Colonic mucosa (tissue), 4 donors: ENCODE results near the gene PNMA6F. TPM values are rescaled to one million over a fixed set of nuclear protein-coding genes. Genes with fewer than 3 reads are reported as not detected.

ENCODE experiments used
- DNase-seq: peaks from one replicate; pipeline ENCODE4 v3.0.0-alpha.2; 2020
- H3K27ac ChIP-seq: fragments of 200-600 bp; one replicate; pipeline ENCODE4 v1.8.0; 2021
- H3K27me3 ChIP-seq: fragments of 200-600 bp; one replicate; pipeline ENCODE4 v1.8.0; 2021
- H3K36me3 ChIP-seq: fragments of 200-600 bp; one replicate; pipeline ENCODE4 v1.8.0; 2021
- H3K4me1 ChIP-seq: fragments of 200-600 bp; one replicate; pipeline ENCODE4 v1.8.0; 2021; ENCODE audit warnings: mild to moderate bottlenecking
- H3K4me3 ChIP-seq: fragments of 200-600 bp; one replicate; pipeline ENCODE4 v1.8.0; 2021
- H3K9ac ChIP-seq, 2 donors: one replicate each; pipeline ENCODE4 v1.7.0; 2013; ENCODE audit warnings: control low read depth in 2 of 2, low read depth in 2 of 2, low read length in 2 of 2
- H3K9me3 ChIP-seq: fragments of 200-600 bp; one replicate; pipeline ENCODE4 v1.8.0; 2021
- intact Hi-C: fragments of 100-400 bp; cut with DNase I; formaldehyde crosslinking; loops from one replicate; pipeline ENCODE4 v1.14.1; 2022
- total RNA-seq, 2 donors: library from RNA; stranded (reverse); fragmentation: NEBNext Ultra II Directional in 1 of 2; extraction: Animal tissue kit (Norgen Biotek cat#: 25700) in 1 of 2; gene quantifications; one replicate each; pipeline ENCODE4 v1.2.1, GENCODE V29; 2021
- TF ChIP-seq, protein P1 (sequence below): fragments of 200-600 bp; IDR thresholded peaks from one replicate; pipeline ENCODE4 v1.8.0; 2022; ENCODE audit warnings: antibody characterized with exemption, mild to moderate bottlenecking
- donor health status: healthy.
- donor health status: DM: no; HTN: no; CAD: no.
- donor health status: DM: no; HTN: no; CAD: no.

PNMA6F gene
- total RNA-seq, 2 donors from 2014 or later, result not detected

DNA sequence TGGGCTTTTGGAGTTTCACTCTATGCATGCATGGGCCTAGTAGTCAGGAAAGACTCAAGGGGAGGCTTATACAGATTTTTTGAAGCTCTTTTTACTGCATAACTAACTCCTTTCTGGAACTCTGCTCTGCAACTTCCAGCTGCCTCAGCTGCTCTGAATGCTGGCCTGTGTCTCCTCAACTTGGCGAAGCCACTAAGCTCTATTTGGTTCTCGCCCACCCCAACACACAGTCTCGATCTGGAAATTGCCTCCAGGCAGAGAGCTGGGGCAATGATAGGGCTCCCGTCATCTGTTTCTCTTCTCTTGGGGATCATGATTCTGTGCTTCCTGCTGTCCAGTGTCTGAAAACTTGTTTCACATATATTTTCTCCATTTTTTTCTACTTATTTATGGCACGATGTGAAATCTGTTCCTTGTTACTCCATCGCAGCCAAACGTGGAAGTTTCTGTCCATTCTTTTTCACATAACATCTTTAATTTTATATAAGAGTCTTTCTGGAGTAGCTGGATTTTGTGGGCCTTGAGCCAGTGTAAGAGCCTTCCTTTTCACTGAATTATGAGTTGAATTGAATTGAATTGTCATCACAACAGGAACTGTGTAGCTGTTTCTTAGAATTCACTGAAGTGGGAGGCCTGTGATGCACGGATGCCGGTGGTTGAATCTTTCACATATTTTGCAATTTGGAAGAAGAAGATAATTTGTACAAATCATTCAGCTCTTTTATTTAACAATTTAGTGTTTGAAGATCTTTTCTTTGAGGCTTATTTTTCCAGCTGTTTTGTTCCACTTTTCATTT, 21.4 kb upstream of the PNMA6F start:
- TF ChIP-seq, protein P1, sequence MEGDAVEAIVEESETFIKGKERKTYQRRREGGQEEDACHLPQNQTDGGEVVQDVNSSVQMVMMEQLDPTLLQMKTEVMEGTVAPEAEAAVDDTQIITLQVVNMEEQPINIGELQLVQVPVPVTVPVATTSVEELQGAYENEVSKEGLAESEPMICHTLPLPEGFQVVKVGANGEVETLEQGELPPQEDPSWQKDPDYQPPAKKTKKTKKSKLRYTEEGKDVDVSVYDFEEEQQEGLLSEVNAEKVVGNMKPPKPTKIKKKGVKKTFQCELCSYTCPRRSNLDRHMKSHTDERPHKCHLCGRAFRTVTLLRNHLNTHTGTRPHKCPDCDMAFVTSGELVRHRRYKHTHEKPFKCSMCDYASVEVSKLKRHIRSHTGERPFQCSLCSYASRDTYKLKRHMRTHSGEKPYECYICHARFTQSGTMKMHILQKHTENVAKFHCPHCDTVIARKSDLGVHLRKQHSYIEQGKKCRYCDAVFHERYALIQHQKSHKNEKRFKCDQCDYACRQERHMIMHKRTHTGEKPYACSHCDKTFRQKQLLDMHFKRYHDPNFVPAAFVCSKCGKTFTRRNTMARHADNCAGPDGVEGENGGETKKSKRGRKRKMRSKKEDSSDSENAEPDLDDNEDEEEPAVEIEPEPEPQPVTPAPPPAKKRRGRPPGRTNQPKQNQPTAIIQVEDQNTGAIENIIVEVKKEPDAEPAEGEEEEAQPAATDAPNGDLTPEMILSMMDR, result no peak
- Histone ChIP-seq H3K9me3 (no peaks in the 10 kb centered on the region), H3K4me1 (no peaks in the 10 kb centered on the region), H3K27me3 (no peaks in the 10 kb centered on the region), H3K9ac (no peak overlapping the region), H3K36me3 (no peaks in the 10 kb centered on the region), H3K27ac (no peak overlapping the region), H3K4me3 (no peak overlapping the region)
- no peak for DNase-seq
- intact Hi-C loops, result no loop called here

DNA sequence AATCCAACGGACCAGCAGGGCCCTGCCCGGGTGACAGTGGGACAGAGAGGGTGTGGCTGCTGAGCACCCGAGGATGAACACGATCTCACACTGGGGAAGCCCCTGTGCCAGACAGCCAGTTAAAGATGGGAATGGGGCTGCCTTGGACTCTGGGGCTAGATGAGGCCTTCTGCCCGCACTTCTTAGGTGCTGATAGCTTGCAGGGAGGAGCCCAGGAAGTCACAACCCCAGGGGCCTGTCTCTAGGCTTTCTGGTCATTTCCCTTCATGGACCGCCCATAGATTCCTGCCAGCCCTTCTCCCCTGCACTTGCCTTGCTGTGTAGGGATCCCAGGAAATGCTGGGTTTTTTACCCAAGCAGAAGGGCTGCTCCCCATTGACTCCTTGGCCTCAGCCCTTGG, 18.5 kb upstream of the PNMA6F start:
- Histone ChIP-seq H3K4me3 (no peak overlapping the region), H3K27ac (no peak overlapping the region), H3K36me3 (no peaks in the 10 kb centered on the region), H3K27me3 (no peaks in the 10 kb centered on the region), H3K9ac (no peak overlapping the region), H3K9me3 (no peaks in the 10 kb centered on the region), H3K4me1 (no peaks in the 10 kb centered on the region)
- DNase-seq, result no peak
- TF ChIP-seq, protein P1, result no peak
- intact Hi-C loops, result no loop called here

DNA sequence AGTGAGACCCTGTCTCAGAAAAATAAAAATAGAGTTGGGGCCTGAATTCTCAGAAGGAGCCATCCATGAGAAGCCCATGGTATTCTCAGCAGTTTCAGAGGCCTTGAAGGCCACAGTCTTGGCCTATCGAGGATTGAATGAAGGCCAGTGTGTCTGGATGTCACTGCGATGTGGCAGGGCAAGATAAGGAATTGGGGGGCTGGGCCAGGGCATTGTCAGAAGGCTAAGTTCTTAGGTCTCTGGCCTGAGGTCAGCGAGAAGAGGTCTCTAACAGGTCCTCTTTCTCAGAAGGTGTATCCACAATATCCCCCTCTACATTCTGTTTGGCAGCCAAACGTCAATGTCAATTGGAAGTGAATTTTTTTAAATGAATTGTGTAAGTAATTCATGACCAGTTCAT, 18.1 kb upstream of the PNMA6F start:
- Histone ChIP-seq H3K27me3 (no peaks in the 10 kb centered on the region), H3K9me3 (no peaks in the 10 kb centered on the region), H3K36me3 (no peaks in the 10 kb centered on the region), H3K9ac (no peak overlapping the region), H3K4me1 (no peaks in the 10 kb centered on the region), H3K4me3 (no peak overlapping the region), H3K27ac (no peak overlapping the region)
- TF ChIP-seq, protein P1, result no peak
- no peak for DNase-seq
- intact Hi-C loops, result no loop called here

DNA sequence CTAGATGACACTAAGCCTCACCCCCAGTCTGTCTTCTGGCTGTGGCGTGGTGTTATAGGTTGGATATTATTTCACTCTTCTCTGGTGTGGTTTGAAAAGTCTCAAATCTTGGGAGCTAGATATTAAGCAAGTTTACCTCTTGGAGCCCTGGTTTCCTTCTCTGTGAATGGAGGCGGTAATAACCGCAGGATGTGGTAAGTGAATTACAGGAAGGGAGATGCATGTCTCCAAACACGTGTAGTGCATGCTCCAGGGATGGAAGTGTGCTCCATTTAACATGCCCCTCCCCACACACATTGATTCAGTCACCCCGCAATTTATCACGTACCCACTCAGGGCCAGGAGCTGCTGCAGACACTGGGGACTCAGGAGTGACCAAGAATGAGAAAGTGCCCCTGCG, 17.3 kb upstream of the PNMA6F start:
- H3K9ac ChIP-seq, result no peak overlapping the region
- no peaks in the 10 kb centered on the region for H3K9me3 ChIP-seq
- no peaks in the 10 kb centered on the region for H3K36me3 ChIP-seq
- no peak overlapping the region for H3K27ac ChIP-seq
- no peaks in the 10 kb centered on the region for H3K27me3 ChIP-seq
- H3K4me1 ChIP-seq, result no peaks in the 10 kb centered on the region
- TF ChIP-seq, protein P1, result no peak
- intact Hi-C loops, result no loop called here
- H3K4me3 ChIP-seq, result no peak overlapping the region
- no peak for DNase-seq

DNA sequence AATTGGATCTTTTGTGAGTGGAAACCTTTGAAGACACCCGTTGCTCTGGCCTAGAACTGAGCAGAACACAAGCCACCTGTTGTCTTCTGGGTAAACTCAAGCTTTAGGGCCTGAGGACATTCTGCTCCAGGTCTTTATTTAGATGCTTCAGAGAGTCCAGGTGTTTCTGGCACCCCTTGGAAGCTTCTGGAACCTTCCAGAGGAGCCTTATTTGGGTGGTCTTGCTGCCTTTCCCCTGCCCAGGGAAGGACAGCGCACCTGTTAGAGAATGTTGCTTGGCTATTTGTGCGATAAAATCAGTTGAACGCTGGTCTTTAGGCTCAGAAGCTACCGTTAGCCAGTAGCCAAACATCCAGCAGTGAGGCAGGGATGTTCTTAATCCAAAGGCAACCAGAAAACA, 15.4 kb upstream of the PNMA6F start:
- H3K4me3 ChIP-seq, result no peak overlapping the region
- H3K36me3 ChIP-seq, result no peaks in the 10 kb centered on the region
- TF ChIP-seq, protein P1, result no peak
- intact Hi-C loops, result no loop called here
- no peaks in the 10 kb centered on the region for H3K27me3 ChIP-seq
- no peaks in the 10 kb centered on the region for H3K9me3 ChIP-seq
- H3K27ac ChIP-seq, result no peak overlapping the region
- DNase-seq, result no peak
- H3K9ac ChIP-seq, result no peak overlapping the region
- no peaks in the 10 kb centered on the region for H3K4me1 ChIP-seq
